B cell (primary cell): ENCODE results near the gene PTPRU.

Experiments
- CTCF ChIP-seq: fragments of 200-600 bp; IDR thresholded peaks from one replicate; pipeline ENCODE4 v1.8.0; 2022; ENCODE audit warnings: antibody characterized with exemption, mild to moderate bottlenecking
- EZH2 ChIP-seq: IDR thresholded peaks from 2 replicates; pipeline ENCODE4 v1.6.1; 2012; ENCODE audit warnings: borderline replicate concordance, low read depth, mild to moderate bottlenecking, moderate library complexity, low read length; ENCODE audit not compliant: insufficient read depth, poor library complexity, severe bottlenecking

DNA sequence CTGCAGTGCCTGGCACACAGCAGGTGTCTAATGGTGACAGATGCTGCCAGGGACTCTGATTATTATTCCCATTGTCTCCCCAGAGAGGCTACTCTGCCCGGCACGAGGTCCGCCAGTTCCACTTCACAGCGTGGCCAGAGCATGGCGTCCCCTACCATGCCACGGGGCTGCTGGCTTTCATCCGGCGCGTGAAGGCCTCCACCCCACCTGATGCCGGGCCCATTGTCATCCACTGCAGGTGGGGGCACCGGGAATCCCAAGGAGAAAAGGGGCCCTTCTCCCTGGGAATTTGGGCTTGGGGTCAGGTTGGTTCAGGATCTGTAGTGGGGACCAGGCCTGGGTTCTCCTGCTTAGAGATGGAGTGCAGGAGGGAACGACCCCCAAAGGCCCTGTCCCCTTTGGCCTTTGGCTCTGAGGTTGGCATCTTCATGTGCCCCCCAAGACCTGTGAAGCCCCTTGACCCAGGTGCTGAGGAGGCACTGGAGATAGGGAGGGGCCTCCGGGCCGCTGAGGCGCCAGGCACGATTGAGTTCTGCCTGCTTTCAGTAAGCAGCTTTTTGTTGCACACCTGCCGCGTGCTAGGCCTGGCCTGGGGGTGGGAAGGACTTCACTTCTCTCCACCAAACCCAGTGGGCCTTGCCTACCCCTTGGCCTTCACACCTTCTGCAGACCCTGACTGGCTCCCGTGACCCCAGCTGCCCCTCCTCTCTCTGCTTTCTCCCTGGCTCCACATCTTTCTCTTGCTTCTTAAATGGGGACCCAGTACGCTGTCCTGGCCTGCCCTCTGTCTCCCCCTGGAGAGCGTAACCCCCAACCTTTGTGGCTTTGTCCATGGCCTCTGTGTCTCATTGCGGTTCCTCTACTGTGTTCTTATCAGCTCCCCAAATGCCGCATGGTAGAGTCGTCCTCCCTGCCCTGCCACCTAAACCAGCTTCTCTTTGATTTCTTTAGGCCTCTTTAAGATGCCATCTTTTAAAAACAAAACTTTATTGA lies 76.4 kb downstream of the PTPRU start:
- TF ChIP-seq CTCF (no peak), EZH2 (no peak)
